Epithelial cell of prostate (primary cell): Measurements from ENCODE around the gene IL4I1.

Experiments
- DNase-seq: peaks from one replicate; pipeline ENCODE4 v3.0.0-alpha.2; 2011; ENCODE audit warnings: low read depth, low spot score
- H3K27ac ChIP-seq: fragments of 450-650 bp; 2 replicates; pipeline ENCODE4 v1.5.1; 2017; ENCODE audit warnings: mild to moderate bottlenecking

Gene IL4I1

DNA sequence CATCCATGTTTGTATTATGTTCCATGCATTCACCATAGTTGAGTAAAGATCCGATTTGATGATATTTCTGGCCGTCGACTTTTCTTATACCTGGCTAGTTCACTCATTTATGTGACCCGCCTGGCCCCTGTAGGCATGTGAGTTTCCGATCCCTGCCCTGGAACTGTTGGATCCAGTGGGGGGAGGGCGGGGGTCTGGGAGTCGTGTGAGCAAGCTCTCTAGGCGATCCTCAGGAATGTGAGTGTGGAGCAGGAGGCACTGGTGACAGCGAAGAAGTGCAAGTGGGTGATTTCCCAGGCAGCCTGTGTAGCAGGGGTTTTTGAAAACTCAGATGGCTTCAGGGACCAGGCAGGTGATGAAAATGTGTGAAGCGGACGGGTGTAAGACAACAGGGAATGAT, 56.4 kb downstream of the IL4I1 start:
- no peak for DNase-seq

DNA sequence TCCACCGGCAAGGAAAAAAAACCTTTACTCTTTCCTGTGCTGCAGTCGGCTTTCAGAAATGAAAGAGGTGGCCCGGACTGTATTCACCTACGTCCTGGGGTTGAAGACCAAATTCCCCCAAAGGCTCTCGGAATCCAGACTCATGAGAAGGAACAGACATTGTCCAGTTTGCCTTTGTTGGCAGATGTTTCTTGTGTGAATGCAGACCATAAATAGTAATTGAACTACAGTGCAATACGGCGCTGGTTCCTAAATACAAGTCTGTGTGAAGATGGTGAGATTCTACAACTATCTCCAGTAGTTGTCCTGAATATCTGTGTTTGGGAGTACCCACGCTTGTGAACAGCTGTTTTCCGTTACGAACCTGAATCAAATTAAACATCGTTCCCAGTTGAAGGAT, 57.0 kb downstream of the IL4I1 start:
- H3K27ac ChIP-seq = no peak overlapping the region
- no peak for DNase-seq

More for the DNA sequence above, 56.4 kb downstream of the IL4I1 start:
- H3K27ac ChIP-seq = no peak overlapping the region
